ENCODE measurements around the gene FXYD3. TPM values are rescaled to one million over a fixed set of nuclear protein-coding genes. Genes with fewer than 3 reads are reported as not detected.

FXYD3 gene
- total RNA-seq, 1 donor from 2014 or later: not detected

- DNase-seq (ENCODE audit: low spot score in 2 of 2) (no peak), FAIRE-seq (no peak)
These were observed 10.0 kb upstream of the FXYD3 start for GRCh38 chr19:35105411-35106290.

- DNase-seq (ENCODE audit: low spot score in 2 of 2) (peak in 1 of 2 donors; percentile 73), FAIRE-seq (no peak)
These were observed 9.4 kb upstream of the FXYD3 start for GRCh38 chr19:35106291-35106583.

- FAIRE-seq: no peak
These were observed 8.6 kb upstream of the FXYD3 start for GRCh38 chr19:35106898-35107541.

GRCh38 chr19:35107545-35107944 lies 8.1 kb upstream of the FXYD3 start:
- FAIRE-seq: peak; percentile 28
- peak; percentile 68 to 82 for DNase-seq (ENCODE audit: low spot score in 2 of 2)

More at GRCh38 chr19:35106898-35107541, 8.6 kb upstream of the FXYD3 start:
- DNase-seq (ENCODE audit: low spot score in 2 of 2): no peak

- no peak for DNase-seq (ENCODE audit: low spot score in 2 of 2)
- FAIRE-seq: no peak
These were observed 6.9 kb upstream of the FXYD3 start for GRCh38 chr19:35108730-35109129.

GRCh38 chr19:35109395-35110112 lies 6.1 kb upstream of the FXYD3 start:
- no peak for DNase-seq (ENCODE audit: low spot score in 2 of 2)
- FAIRE-seq: no peak

- DNase-seq (ENCODE audit: low spot score in 2 of 2) (no peak), FAIRE-seq (no peak)
These were observed 4.6 kb upstream of the FXYD3 start for GRCh38 chr19:35110974-35111373.

- no peak for DNase-seq (ENCODE audit: low spot score in 2 of 2)
- no peak for FAIRE-seq
These were observed 2.5 kb upstream of the FXYD3 start for GRCh38 chr19:35112995-35113688.

- DNase-seq (ENCODE audit: low spot score in 2 of 2): peak; percentile 74 to 81
- no peak for FAIRE-seq
These were observed 1.1 kb upstream of the FXYD3 start for GRCh38 chr19:35114353-35115176.

- no peak for FAIRE-seq
- DNase-seq (ENCODE audit: low spot score in 2 of 2): no peak
These were observed 614 bp downstream of the FXYD3 start for GRCh38 chr19:35116072-35116801.

GRCh38 chr19:35117116-35117515 lies 1.5 kb downstream of the FXYD3 start:
- no peak for FAIRE-seq
- DNase-seq (ENCODE audit: low spot score in 2 of 2): no peak

GRCh38 chr19:35117799-35118198 lies 2.2 kb downstream of the FXYD3 start:
- FAIRE-seq (no peak), DNase-seq (ENCODE audit: low spot score in 2 of 2) (no peak)

GRCh38 chr19:35118268-35119020 lies 2.8 kb downstream of the FXYD3 start:
- FAIRE-seq (no peak), DNase-seq (ENCODE audit: low spot score in 2 of 2) (no peak)

GRCh38 chr19:35119091-35119490 lies 3.5 kb downstream of the FXYD3 start:
- DNase-seq (ENCODE audit: low spot score in 2 of 2) (no peak), FAIRE-seq (no peak)

- FAIRE-seq: no peak
- no peak for DNase-seq (ENCODE audit: low spot score in 2 of 2)
These were observed 4.0 kb downstream of the FXYD3 start for GRCh38 chr19:35119578-35120155.

- no peak for DNase-seq (ENCODE audit: low spot score in 2 of 2)
- FAIRE-seq: no peak
These were observed 4.9 kb downstream of the FXYD3 start for GRCh38 chr19:35120492-35120891.

- no peak for DNase-seq (ENCODE audit: low spot score in 2 of 2)
- FAIRE-seq: no peak
These were observed 5.3 kb downstream of the FXYD3 start for GRCh38 chr19:35120898-35121297.
